Stimulated activated CD8-positive, alpha-beta memory T cell treated with anti-CD3 and anti-CD28 coated beads, Interleukin-2, amount 100 ng/mL, for 1 hour (primary cell): Measurements from ENCODE around the gene RNF19B.

ENCODE experiments used
- DNase-seq, 2 donors: peaks; one replicate each; pipeline ENCODE4 v3.0.0-alpha.2; 2020; ENCODE audit warnings: low read depth in 2 of 2

The RNF19B gene

GRCh38 chr1:32967888-32968568, 3.4 kb upstream of the RNF19B start:
- DNase-seq = no peak

GRCh38 chr1:32966900-32967299, 2.3 kb upstream of the RNF19B start:
- no peak for DNase-seq

- no peak for DNase-seq
Measured at GRCh38 chr1:32965251-32965747, 690 bp upstream of the RNF19B start.

DNA sequence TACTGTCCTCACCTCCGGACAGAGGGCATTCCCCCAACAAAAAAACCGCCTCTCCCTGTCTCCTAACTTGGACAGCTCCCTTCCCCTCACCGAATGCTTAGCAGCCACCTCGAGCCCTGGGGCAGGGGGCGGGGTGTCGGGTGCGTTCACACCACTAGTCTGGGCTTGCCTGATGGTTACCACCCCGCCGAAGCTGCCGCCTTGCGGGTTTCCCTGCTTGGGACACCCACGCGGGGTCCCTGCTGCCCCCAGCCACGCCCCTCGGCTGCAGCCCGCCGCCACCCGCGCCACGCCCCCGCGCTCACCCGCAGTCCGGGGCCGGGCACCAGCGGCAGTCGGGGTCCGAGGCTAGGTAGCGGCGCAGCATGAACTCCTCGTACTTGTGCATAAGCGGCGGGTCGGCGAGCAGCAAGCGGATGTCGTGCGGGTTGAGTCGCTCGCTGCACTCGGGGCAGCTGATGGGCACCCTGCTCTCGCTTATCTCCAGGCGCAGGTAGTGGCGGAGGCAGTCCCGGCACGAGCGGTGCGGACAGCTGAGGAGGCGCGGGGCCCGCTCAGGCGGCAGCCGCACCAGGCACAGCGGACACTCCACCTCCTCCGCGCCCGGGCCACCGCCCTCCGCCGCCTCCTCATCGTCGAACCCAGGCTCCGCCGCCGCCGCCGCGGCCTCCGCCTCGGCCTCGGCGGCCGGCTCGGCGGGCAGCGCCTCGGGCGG, 706 bp downstream of the RNF19B start:
- DNase-seq = peak; percentile 28 to 36

DNA sequence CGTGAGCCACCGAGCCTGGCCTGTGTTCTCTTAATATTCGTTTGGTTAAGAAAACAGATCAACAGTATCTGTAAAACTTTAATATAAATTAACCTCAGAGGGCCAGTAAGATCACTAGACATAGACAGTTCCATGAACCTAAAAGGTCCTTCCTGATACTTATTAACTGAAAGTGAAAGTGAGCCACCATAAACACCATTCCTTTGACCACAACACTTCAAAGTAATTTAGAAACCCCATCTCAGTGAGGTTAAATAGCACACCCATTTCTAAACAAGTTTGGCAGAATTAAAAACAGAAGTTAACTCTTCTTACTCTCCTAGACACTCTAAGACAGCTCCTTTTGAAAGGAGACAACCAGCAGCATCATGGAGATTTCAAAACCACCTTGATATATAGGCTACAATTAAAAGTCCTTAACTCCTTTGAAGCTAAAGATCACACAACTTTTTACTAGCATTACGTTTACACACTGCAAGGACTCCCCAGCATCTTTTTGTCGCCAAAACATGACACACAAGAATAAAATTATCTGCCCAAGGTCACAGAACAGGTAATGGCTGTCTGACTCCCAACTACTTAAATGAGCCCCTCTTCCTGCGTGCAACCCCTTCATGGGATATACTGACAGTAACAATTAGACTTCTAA, 2.2 kb downstream of the RNF19B start:
- DNase-seq = no peak

- no peak for DNase-seq
Measured at GRCh38 chr1:32960819-32961355, 3.7 kb downstream of the RNF19B start.

DNA sequence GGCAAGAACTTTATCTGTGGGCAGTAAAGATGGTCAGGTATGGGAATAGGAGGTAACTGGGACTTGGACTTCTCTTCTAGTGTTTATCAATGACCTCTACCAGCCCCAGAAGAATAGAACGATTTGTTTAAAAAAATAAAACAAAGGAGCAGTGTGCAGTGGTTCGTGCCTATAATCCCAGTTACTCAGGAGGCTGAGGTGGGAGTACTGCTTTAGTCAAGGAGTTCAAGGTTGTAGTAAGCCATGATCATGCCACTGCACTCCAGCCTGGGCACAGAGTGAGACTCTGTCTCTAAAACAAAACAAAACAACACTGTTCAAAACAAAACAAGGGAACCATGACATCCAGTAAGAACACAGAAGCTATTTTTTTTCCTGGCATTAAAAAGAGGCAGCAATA, 4.3 kb downstream of the RNF19B start:
- no peak for DNase-seq

DNA sequence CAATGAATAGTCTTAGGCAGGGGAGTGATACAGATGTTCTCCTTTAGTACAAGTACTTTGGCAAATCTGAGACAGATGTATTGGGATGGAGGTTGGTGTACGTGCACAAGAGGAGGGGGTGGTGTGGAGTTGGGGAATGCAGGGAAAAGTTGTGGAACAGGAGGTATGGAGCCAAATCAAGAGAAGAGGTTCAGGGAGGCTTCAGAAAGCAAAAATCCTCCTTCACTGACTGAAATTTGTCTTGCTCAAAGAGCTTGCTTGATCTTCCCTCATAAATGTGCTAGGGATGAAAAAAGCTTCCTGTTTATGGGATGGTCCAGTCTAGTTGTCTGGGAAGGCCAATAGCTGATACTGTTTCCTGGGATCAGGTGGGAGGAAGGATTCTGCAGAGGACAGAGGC, 5.8 kb downstream of the RNF19B start:
- no peak for DNase-seq

- DNase-seq = no peak
Measured at GRCh38 chr1:32957017-32957416, 7.6 kb downstream of the RNF19B start.

- DNase-seq = no peak
Measured at GRCh38 chr1:32954168-32954567, 10.4 kb downstream of the RNF19B start.

GRCh38 chr1:32953495-32953894, 11.1 kb downstream of the RNF19B start:
- no peak for DNase-seq

- DNase-seq = no peak
Measured at GRCh38 chr1:32949519-32949918, 15.1 kb downstream of the RNF19B start.

DNA sequence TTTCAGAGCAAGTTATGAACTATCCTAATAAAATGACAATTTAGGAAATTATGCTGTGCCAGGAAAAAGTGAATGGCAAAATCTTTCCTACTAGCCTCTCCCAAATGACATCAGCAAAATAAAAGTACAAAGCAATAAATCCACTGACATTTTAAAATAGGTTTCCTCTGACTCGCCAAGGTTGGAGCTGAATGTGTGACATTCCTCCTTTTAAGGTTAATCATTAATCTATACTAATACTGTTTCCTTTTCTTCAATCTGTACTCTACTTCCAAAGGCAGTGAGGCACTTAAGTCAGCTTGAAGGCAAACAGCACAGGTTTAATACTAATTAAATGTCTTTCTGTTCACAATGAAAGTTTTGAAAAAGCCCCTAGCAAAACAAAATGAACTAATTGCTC, 15.7 kb downstream of the RNF19B start:
- DNase-seq = no peak

DNA sequence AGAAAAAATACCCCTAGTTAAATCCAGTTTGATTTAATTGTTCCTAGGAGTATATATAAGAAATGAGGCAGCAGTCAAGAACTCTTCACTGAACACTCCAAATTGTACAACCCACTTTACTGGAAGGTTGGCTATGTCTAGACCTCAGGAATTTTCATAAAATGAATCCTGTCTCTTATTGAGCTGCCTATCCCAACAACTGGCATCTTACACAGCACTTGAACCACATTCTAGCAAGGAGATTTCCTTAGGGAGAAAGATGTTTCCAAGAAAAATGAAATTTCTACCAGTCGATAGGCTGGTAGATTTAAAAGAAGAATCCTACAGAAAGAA, 16.3 kb downstream of the RNF19B start:
- no peak for DNase-seq

DNA sequence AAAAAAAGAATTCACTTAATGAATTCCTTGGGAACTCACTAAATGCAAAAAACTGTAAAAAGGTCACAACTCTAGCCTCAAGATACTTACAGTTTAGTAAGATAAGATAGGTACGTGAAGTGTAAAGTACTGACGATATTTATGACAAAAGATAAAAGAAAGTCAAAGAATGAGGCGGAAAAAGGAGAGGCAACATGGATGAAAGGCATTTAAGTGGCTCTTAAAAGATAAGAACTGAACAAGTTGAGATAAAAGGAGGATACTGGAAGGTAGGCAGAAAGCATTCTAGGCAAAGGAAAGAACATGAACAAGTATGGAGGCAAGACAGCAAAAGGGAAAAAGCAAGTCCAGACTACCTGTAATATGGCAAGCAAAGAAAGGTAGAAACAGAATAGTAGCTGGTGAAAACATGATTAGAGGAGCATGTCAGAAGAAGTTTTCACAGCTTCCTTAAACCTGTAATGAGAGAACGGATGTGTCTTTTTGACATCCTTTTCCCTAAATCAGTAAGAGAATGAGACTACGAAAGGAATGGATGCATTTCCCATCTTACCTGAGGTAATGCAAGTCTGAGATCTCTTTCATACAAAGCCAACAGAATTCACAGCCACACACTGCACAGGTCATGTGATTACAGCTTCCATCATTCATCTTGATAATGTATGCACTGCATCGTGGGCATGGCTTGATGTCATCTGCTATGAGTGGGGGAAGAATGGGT, 16.8 kb downstream of the RNF19B start:
- no peak for DNase-seq

GRCh38 chr1:32946413-32946812, 18.2 kb downstream of the RNF19B start:
- DNase-seq = no peak

DNA sequence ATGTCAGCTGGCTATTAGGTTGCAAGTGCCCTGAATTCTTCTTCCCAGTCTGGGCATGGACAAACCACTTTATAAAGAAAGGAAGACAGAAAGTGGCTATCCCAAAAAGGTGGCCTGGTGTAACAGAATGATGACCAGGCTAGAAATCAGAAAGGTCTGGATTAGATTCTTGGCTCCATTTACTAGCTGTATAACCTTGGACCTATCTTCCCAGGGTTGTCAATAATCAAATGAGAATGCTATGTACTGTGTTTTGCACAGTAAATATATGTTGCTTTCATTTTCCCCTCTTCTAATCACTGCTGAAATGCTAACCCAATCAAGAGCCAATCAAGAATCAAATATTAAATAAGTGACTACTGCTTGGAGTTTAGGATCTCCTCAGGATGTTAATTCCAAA, 20.4 kb downstream of the RNF19B start:
- no peak for DNase-seq

DNA sequence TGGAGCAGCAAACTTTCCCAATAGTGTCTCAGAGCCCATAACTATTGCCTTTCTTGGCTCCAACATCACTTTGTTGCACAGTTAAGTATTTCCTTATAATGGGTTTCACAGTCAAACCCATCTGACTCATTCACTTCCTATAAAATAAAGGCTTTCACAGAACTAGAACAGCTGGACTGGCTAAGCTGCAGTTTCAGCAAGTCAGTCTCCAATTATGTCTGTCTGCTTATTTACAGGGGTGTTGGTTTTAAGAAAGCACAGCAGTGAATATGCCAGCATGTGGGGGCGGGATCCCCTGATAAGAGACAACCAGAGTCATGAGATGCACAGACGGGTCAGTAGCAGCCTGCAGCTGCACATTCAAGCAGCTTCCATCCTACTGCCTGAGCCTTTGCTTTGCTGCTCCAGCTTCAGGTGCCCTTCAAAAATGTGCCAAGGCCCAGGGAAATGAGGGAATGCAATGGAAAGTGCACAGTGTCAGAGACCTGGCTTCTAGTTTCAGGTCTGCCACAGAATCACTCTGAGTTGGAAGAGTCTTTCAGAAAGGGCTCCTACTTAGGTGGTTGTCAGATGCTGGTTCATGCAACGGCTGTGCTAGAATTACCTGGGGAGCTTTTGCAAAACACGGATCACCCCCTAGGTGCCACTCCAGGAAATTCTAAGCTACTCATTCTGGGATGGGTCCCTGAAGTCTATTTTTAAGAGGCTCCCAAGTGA, 24.8 kb downstream of the RNF19B start:
- no peak for DNase-seq

- DNase-seq = no peak
Measured at GRCh38 chr1:32937061-32937460, 27.5 kb downstream of the RNF19B start.

DNA sequence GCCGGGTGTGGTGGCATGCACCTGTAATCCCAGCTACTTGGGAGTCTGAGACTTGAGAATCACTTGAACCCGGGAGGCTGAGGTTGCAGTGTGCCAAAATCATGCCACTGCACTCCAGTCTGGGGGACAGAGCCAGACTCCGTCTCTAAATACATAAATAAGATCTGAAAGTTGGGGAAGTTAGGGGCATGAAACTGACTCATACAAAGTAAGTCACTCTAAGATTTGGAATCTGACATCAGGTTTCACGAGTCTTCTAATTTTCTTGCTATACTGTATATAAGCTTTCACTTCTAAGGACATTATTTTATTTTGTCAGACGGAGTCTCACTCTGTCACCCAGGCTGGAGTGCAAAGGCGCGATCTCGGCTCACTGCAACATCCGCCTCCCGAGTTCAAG, 30.1 kb downstream of the RNF19B start:
- DNase-seq = no peak

- no peak for DNase-seq
Measured at GRCh38 chr1:32933742-32934322, 30.8 kb downstream of the RNF19B start.
